Transverse colon (tissue), 4 donors: ENCODE data around the gene SGTB. TPM values are rescaled to one million over a fixed set of nuclear protein-coding genes. Genes with fewer than 3 reads are reported as not detected.
"Not testable (repeated sequence)": the region's sequence is repeated elsewhere in the genome, so short reads cannot be mapped to it uniquely, and the experiment has no call there.

Experiments used
- DNase-seq: peaks from one replicate; pipeline ENCODE4 v3.0.0-alpha.2; 2019
- H3K27ac ChIP-seq, 4 donors: fragments of 200-600 bp; sonication (generic); 2 replicates each; pipeline ENCODE4 v1.5.1; 2016 to 2018; ENCODE audit warnings: inconsistent platforms in 4 of 4
- H3K27me3 ChIP-seq: fragments of 200-600 bp; sonication (generic); 2 replicates; pipeline ENCODE4 v1.5.1; 2017; ENCODE audit warnings: inconsistent platforms
- H3K36me3 ChIP-seq, 4 donors: fragments of 200-600 bp; sonication (generic); 2 replicates each; pipeline ENCODE4 v1.5.1; 2017 to 2019; ENCODE audit warnings: inconsistent platforms in 4 of 4
- H3K4me1 ChIP-seq, 4 donors: fragments of 200-600 bp; sonication (generic); 2 replicates each; pipeline ENCODE4 v1.5.1; 2017 to 2020; ENCODE audit warnings: inconsistent platforms in 4 of 4
- H3K4me3 ChIP-seq, 4 donors: fragments of 200-600 bp; sonication (generic); 1 replicate in 1 of 4; 2 replicates in 3 of 4; pipeline versions ENCODE4 v1.5.1 to v1.6.1; 2017 to 2019; ENCODE audit warnings: inconsistent platforms in 4 of 4
- H3K9me3 ChIP-seq, 2 donors: fragments of 200-600 bp; sonication (generic); 2 replicates each; pipeline ENCODE4 v1.5.1; 2017 to 2019; ENCODE audit warnings: inconsistent platforms in 2 of 2
- EP300 ChIP-seq: sonication (generic); formaldehyde crosslinking; IDR thresholded peaks from one replicate; pipeline ENCODE4 v1.6.1; 2017; ENCODE audit warnings: antibody characterized with exemption, low read depth
- POLR2A ChIP-seq: fragments of 450-650 bp; IDR thresholded peaks from one replicate; pipeline ENCODE4 v1.6.1; 2016; ENCODE audit warnings: antibody characterized with exemption, mild to moderate bottlenecking, moderate library complexity
- POLR2AphosphoS5 ChIP-seq, 3 donors: sonication (generic); formaldehyde crosslinking; IDR thresholded peaks; one replicate each; pipeline ENCODE4 v1.6.1; 2016; ENCODE audit warnings: antibody characterized with exemption in 3 of 3
- WGBS, 2 donors: methylation state at CpG; one replicate each; pipeline ENCODE4 v1.1.5; 2018; ENCODE audit warnings: low coverage in 1 of 2; 5-methylcytosine and 5-hydroxymethylcytosine counted together
- in situ Hi-C, 4 donors: fragments of 200-750 bp; cut with MboI; loops; one replicate each; pipeline versions ENCODE4 v1.15.0 to v1.15.1; 2017; ENCODE audit warnings: low sequenced_read_pairs in 3 of 4, low pct_ligation_motif_present in 1 of 4, low pct_unique_long_range_greater_than_20kb in 1 of 4
- intact Hi-C: fragments of 100-400 bp; cut with DNase I; formaldehyde crosslinking; loops from one replicate; pipeline ENCODE4 v1.15.1; 2023; ENCODE audit warnings: low total_unique reads
- total RNA-seq, 4 donors: library from RNA; depleted of rRNA; stranded (reverse); fragments of >200 nt; gene quantifications; one replicate each; pipeline ENCODE4 v1.1.0, GENCODE V29; 2016
- TF ChIP-seq, protein P1 (sequence below), 5 experiments: fragments of 200-600 bp in 3 of 5; fragments of 450-650 bp in 2 of 5; sonication (generic) in 3 of 5; IDR thresholded peaks; 1 replicate in 2 of 5; 2 replicates in 3 of 5; pipeline ENCODE4 v1.5.1; 2016 to 2017; ENCODE audit warnings: antibody characterized with exemption in 5 of 5, inconsistent platforms in 3 of 5, mild to moderate bottlenecking in 2 of 5, moderate library complexity in 1 of 5

Gene SGTB
- total RNA-seq, 4 donors from 2014 or later: 0.37 to 9.2 (median 4.0) TPM

DNA sequence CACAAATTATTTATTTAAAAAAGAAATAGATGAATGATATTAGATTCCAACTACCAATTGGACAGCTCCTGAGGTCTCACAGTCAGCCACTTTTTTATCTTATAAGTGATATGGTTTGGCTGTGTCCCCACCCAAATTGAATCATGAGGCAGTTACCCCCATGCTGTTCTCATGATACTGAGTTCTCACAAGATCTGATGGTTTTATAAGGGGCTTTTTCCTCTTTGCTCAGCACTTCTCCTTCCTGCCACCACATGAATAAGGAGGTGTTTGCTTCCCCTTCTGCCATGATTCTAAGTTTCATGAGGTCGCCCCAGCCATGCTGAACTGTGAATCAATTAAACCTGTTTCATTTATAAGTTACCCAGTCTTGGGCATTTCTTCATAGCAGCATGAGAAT lies 13.0 kb upstream of the SGTB start:
- no peak overlapping the region for H3K4me3 ChIP-seq
- no peaks in the 10 kb centered on the region for H3K9me3 ChIP-seq
- no peaks in the 10 kb centered on the region for H3K27me3 ChIP-seq
- H3K36me3 ChIP-seq: no peaks in the 10 kb centered on the region
- H3K27ac ChIP-seq: no peak overlapping the region
- 75 to 100% methylated on average over 1 of the region's 1 CpG for WGBS, 2 donors
- H3K4me1 ChIP-seq: no peaks in the 10 kb centered on the region
- in situ Hi-C loops (loop anchor here in 2 of 4 donors (25.0 kb wide), 2 partner anchors 402 to 427 kb away; partner anchors contain the start of gene SREK1 (in 1 of the 2)), intact Hi-C loops (no loop called here)
- DNase-seq: no peak
- TF ChIP-seq, protein P1, sequence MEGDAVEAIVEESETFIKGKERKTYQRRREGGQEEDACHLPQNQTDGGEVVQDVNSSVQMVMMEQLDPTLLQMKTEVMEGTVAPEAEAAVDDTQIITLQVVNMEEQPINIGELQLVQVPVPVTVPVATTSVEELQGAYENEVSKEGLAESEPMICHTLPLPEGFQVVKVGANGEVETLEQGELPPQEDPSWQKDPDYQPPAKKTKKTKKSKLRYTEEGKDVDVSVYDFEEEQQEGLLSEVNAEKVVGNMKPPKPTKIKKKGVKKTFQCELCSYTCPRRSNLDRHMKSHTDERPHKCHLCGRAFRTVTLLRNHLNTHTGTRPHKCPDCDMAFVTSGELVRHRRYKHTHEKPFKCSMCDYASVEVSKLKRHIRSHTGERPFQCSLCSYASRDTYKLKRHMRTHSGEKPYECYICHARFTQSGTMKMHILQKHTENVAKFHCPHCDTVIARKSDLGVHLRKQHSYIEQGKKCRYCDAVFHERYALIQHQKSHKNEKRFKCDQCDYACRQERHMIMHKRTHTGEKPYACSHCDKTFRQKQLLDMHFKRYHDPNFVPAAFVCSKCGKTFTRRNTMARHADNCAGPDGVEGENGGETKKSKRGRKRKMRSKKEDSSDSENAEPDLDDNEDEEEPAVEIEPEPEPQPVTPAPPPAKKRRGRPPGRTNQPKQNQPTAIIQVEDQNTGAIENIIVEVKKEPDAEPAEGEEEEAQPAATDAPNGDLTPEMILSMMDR (IDR thresholded peaks at IDR 0.05): no peak
- no peak for TF ChIP-seq POLR2A
- no peak for TF ChIP-seq POLR2AphosphoS5 (IDR thresholded peaks at IDR 0.05)
- no peak for TF ChIP-seq EP300

DNA sequence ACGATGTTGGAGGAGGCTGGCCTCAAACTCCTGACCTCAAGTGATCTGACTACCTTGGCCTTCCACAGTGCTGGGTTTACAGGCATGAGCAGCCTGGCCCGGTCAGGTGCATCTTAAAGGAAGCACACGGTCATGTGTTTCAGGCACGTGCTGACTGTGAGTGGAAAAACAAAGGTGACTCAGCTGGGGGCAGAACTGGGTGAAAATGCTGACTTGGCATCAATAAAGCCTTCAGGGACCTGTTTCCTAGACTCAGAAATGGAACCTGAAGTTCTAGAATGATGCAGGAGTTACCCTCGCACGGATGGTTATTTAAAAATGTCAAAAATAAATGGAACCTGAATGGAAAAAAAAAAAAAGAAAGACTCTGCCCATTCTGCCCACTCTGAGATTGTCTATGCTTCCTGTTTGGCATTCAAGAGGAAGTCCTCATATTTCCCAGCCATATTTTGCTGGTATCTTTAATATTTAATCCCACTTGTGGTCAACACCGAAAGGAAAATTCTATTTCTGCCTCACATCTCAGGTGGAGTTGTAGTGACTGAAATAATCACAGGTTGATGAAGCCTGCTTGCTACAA lies 12.4 kb upstream of the SGTB start:
- H3K27ac ChIP-seq, intact Hi-C loops, DNase-seq, H3K4me1 ChIP-seq, H3K36me3 ChIP-seq, H3K4me3 ChIP-seq, H3K9me3 ChIP-seq, H3K27me3 ChIP-seq: not testable (repeated sequence)
- WGBS, 2 donors: 77 to 83% methylated on average over 1 to 6 of the region's 7 CpGs
- in situ Hi-C loops: loop anchor here in 2 of 4 donors (25.0 kb wide), 2 partner anchors 403 to 428 kb away; partner anchors contain the start of gene SREK1 (in 1 of the 2)

DNA sequence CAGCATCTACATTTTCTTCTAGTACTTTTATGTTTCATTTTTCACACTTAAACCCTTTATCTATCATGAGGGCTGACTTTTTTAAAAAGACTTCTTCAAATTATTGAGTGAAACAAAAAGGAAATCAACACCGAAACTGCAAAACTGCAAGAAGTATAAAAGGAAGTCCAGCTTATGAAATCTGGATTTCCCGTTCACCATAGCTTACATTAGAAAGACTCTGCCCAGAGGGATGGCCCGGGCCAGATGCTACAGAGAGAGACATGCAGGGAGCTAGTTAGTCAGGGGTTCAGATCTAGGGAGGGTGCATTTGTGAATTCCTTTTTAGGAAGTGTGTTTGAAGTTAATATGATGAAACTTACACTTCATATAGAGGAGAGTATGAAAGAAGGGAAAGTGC lies 10.1 kb upstream of the SGTB start:
- DNase-seq, H3K4me1 ChIP-seq, H3K4me3 ChIP-seq, H3K9me3 ChIP-seq, intact Hi-C loops, H3K27me3 ChIP-seq, H3K27ac ChIP-seq, H3K36me3 ChIP-seq: not testable (repeated sequence)
- WGBS, 2 donors: 63 to 79% methylated on average over 2 to 3 of the region's 3 CpGs
- in situ Hi-C loops: loop anchor here in 2 of 4 donors (25.0 kb wide), 2 partner anchors 405 to 430 kb away; partner anchors contain the start of gene SREK1 (in 1 of the 2)

DNA sequence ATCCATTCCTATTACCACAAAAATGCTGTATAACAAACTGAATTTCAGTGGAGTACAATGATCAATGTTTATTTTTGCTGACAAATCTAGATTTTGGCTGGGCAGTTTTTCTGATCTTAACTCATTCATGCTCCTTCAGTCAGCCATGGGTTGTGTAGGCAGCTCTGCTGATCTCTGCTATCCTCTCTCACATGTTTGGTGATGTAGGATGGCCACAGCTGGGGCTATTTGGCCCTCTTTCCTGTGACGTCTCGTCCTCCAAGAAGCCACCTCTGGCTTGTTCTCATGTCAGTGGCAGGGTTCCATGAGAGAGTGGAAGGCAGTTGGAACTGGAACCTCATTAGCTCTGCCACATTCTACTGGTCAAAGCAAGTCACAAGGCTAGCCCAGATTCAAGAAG lies 9.0 kb upstream of the SGTB start:
- DNase-seq: no peak
- no peaks in the 10 kb centered on the region for H3K4me1 ChIP-seq
- 62% methylated on average over 2 of the region's 2 CpGs; no CpG with 5 or more reads in 1 of the 2 donors for WGBS, 2 donors
- no peak overlapping the region for H3K4me3 ChIP-seq
- no peak for TF ChIP-seq POLR2A
- TF ChIP-seq, protein P1 (IDR thresholded peaks at IDR 0.05): no peak
- H3K27ac ChIP-seq: no peak overlapping the region
- in situ Hi-C loops (loop anchor here in 2 of 4 donors (25.0 kb wide), 2 partner anchors 406 to 431 kb away; partner anchors contain the start of gene SREK1 (in 1 of the 2)), intact Hi-C loops (no loop called here)
- no peaks in the 10 kb centered on the region for H3K36me3 ChIP-seq
- no peaks in the 10 kb centered on the region for H3K27me3 ChIP-seq
- no peaks in the 10 kb centered on the region for H3K9me3 ChIP-seq

DNA sequence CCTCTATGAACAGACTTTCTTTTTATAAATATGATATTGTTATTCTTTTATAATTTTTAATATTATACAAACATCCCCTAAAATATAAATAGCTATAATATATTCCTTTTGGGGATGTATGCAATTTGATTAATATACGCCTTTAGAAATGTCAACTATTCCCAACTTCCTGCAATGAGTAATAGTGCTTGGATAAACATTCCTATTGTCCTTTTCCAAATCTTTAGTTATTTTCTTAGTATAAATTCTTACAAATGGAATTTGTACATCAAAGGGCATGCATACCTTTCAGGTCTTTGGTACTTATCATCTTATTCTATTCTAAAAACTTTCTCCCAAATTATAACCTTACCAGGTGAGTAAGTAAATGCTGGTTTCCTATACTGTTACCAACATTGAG lies 6.3 kb upstream of the SGTB start:
- in situ Hi-C loops (loop anchor here in 2 of 4 donors (25.0 kb wide), 2 partner anchors 409 to 434 kb away; partner anchors contain the start of gene SREK1 (in 1 of the 2)), intact Hi-C loops (no loop called here)
- Histone ChIP-seq H3K27ac (no peak overlapping the region), H3K4me3 (no peak overlapping the region), H3K4me1 (no peaks in the 10 kb centered on the region), H3K36me3 (no peaks in the 10 kb centered on the region), H3K27me3 (no peaks in the 10 kb centered on the region), H3K9me3 (no peaks in the 10 kb centered on the region)
- TF ChIP-seq EP300 (no peak), POLR2AphosphoS5 (IDR thresholded peaks at IDR 0.05) (no peak), POLR2A (no peak)
- TF ChIP-seq, protein P1 (IDR thresholded peaks at IDR 0.05): no peak
- WGBS, 2 donors: 90 to 92% methylated on average over 1 of the region's 1 CpG
- DNase-seq: no peak
